Psoas muscle (tissue), 8 donors: ENCODE data around the gene MSANTD4. TPM values are rescaled to one million over a fixed set of nuclear protein-coding genes. Genes with fewer than 3 reads are reported as not detected.

Experiments used
- ATAC-seq, 4 donors: fragments of 200-7000 bp; cut with Tn5 transposase; one replicate each; pipeline ENCODE4 v1.9.1; 2020; ENCODE audit warnings: moderate library complexity in 3 of 4, mild to moderate bottlenecking in 2 of 4
- DNase-seq, 2 donors: peaks; one replicate each; pipeline ENCODE4 v3.0.0-alpha.2; 2020
- H3K27ac ChIP-seq: fragments of 200-600 bp; one replicate; pipeline ENCODE4 v1.8.0; 2022
- H3K27me3 ChIP-seq, 3 donors: fragments of 200-600 bp in 1 of 3; one replicate each; pipeline versions ENCODE4 v1.6.1 to v1.8.0; 2013 to 2022; ENCODE audit warnings: low read length in 2 of 3, mild to moderate bottlenecking in 2 of 3, moderate library complexity in 1 of 3; ENCODE audit not compliant: insufficient read depth in 3 of 3
- H3K36me3 ChIP-seq, 2 donors: fragments of 200-600 bp in 1 of 2; one replicate each; pipeline versions ENCODE4 v1.6.1 to v1.8.0; 2013 to 2022; ENCODE audit warnings: low read depth in 1 of 2, mild to moderate bottlenecking in 1 of 2, moderate library complexity in 1 of 2; ENCODE audit not compliant: insufficient read depth in 1 of 2
- H3K4me1 ChIP-seq: fragments of 200-600 bp; one replicate; pipeline ENCODE4 v1.8.0; 2022
- H3K4me3 ChIP-seq: fragments of 200-600 bp; one replicate; pipeline ENCODE4 v1.8.0; 2022; ENCODE audit warnings: mild to moderate bottlenecking
- H3K9me3 ChIP-seq: fragments of 200-600 bp; one replicate; pipeline ENCODE4 v1.8.0; 2022
- WGBS, 3 donors: extraction: QIAGEN DNeasy Blood & Tissue Kit; methylation state at CpG; one replicate each; pipeline versions ENCODE4 v1.1.6 to v1.1.7; 2013; 5-methylcytosine and 5-hydroxymethylcytosine counted together
- intact Hi-C, 2 donors: fragments of 100-400 bp; cut with DNase I; formaldehyde crosslinking; loops; one replicate each; pipeline versions ENCODE4 v1.11.0 to v1.14.2; 2022
- polyA plus RNA-seq, 3 donors: library from polyadenylated mRNA; stranded (reverse); fragments of 200-250 nt; gene quantifications; one replicate each; pipeline ENCODE4 v1.2.3, GENCODE V29; 2013
- total RNA-seq, 4 donors: library from RNA; stranded (reverse); fragmentation: NEBNext Ultra II Directional in 2 of 4; extraction: Animal tissue kit (Norgen Biotek cat#: 25700) in 2 of 4; gene quantifications; one replicate each; pipeline versions ENCODE4 v1.2.1 to v1.2.4, GENCODE V29; 2021 to 2023
- TF ChIP-seq, protein P1 (sequence below): fragments of 200-600 bp; IDR thresholded peaks from one replicate; pipeline ENCODE4 v1.8.0; 2022; ENCODE audit warnings: antibody characterized with exemption
- donor health status: healthy with polysubstance abuse.
- donor health status: DM: no; HTN: no; CAD: no; lungs with moderate emphysema.
- donor health status: Bipolar disorder and iron deficiency.
- donor health status: healthy.
- donor health status: DM: yes; HTN: yes; CAD: no.
- donor health status: DM: no; HTN: no; CAD: no.
- donor health status: DM: no; HTN: no; CAD: no.
- donor health status: DM: yes; HTN: yes; CAD: no.

The MSANTD4 gene
- total and polyA plus RNA-seq, 7 donors: 9.7 to 31.3 (median 15.4) TPM

- ATAC-seq (no peak), DNase-seq (no peak)
- TF ChIP-seq, protein P1, sequence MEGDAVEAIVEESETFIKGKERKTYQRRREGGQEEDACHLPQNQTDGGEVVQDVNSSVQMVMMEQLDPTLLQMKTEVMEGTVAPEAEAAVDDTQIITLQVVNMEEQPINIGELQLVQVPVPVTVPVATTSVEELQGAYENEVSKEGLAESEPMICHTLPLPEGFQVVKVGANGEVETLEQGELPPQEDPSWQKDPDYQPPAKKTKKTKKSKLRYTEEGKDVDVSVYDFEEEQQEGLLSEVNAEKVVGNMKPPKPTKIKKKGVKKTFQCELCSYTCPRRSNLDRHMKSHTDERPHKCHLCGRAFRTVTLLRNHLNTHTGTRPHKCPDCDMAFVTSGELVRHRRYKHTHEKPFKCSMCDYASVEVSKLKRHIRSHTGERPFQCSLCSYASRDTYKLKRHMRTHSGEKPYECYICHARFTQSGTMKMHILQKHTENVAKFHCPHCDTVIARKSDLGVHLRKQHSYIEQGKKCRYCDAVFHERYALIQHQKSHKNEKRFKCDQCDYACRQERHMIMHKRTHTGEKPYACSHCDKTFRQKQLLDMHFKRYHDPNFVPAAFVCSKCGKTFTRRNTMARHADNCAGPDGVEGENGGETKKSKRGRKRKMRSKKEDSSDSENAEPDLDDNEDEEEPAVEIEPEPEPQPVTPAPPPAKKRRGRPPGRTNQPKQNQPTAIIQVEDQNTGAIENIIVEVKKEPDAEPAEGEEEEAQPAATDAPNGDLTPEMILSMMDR: no peak
- no peaks in the 10 kb centered on the region for H3K9me3 ChIP-seq
- intact Hi-C loops: no loop called here
- no peak overlapping the region for H3K4me3 ChIP-seq
- H3K36me3 ChIP-seq: no peaks in the 10 kb centered on the region
- H3K27me3 ChIP-seq: no peaks in the 10 kb centered on the region
- H3K4me1 ChIP-seq: no peaks in the 10 kb centered on the region
- 76 to 82% (median 79%) methylated on average over 22 of the region's 22 CpGs for WGBS, 3 donors
- no peak overlapping the region for H3K27ac ChIP-seq
Observed at GRCh38 chr11:105960252-105961245, 61.5 kb downstream of the MSANTD4 start.

Other genes with a start within 250 kb of the MSANTD4 start
- gene KBTBD3, start 55.1 kb upstream of the MSANTD4 start, total RNA-seq: 1 to 10 TPM; 2.2 to 4.6 (median 3.8) TPM
- 1 to 10 TPM in 2 of 3 donors, under 1 TPM in 1; 0.89 to 3.2 (median 1.1) TPM for gene KBTBD3, start 55.1 kb upstream of the MSANTD4 start, polyA plus RNA-seq
- gene AASDHPPT, start 55.4 kb upstream of the MSANTD4 start, total RNA-seq: 10 to 100 TPM; 25.0 to 40.1 (median 36.2) TPM
- gene AASDHPPT, start 55.4 kb upstream of the MSANTD4 start, polyA plus RNA-seq: 10 to 100 TPM; 18.0 to 23.3 (median 20.1) TPM